Skeletal muscle tissue (tissue), 4 donors: ENCODE results near the gene GPAT2. TPM values are rescaled to one million over a fixed set of nuclear protein-coding genes. Genes with fewer than 3 reads are reported as not detected.
"Not testable (repeated sequence)": the region's sequence is repeated elsewhere in the genome, so short reads cannot be mapped to it uniquely, and the experiment has no call there.

Experiments
- H3K27ac ChIP-seq: one replicate; pipeline ENCODE4 v1.7.0; 2013; ENCODE audit warnings: mild to moderate bottlenecking, low read depth, low read length, inconsistent platforms
- H3K27me3 ChIP-seq, 3 donors: one replicate each; pipeline ENCODE4 v1.7.0; 2013; ENCODE audit warnings: low read length in 3 of 3; ENCODE audit not compliant: control insufficient read depth in 3 of 3, insufficient read depth in 3 of 3
- H3K36me3 ChIP-seq, 3 donors: one replicate each; pipeline ENCODE4 v1.7.0; 2013; ENCODE audit warnings: low read length in 3 of 3; ENCODE audit not compliant: control insufficient read depth in 3 of 3, insufficient read depth in 3 of 3
- H3K4me1 ChIP-seq, 3 donors: one replicate each; pipeline ENCODE4 v1.7.0; 2013; ENCODE audit warnings: low read length in 3 of 3, mild to moderate bottlenecking in 3 of 3; ENCODE audit not compliant: control insufficient read depth in 3 of 3, insufficient read depth in 3 of 3
- H3K4me3 ChIP-seq, 3 donors: one replicate each; pipeline ENCODE4 v1.7.0; 2013; ENCODE audit warnings: low read length in 3 of 3
- H3K9ac ChIP-seq, 3 donors: one replicate each; pipeline ENCODE4 v1.7.0; 2013; ENCODE audit warnings: low read length in 3 of 3, mild to moderate bottlenecking in 3 of 3, moderate library complexity in 2 of 3, low read depth in 1 of 3
- H3K9me3 ChIP-seq, 3 donors: one replicate each; pipeline ENCODE4 v1.7.0; 2013; ENCODE audit warnings: low read length in 3 of 3; ENCODE audit not compliant: control insufficient read depth in 3 of 3
- total RNA-seq: library from RNA; depleted of rRNA; stranded (reverse); fragments of >200 nt; gene quantifications from one replicate; pipeline ENCODE4 v1.2.3, GENCODE V29; 2014
- donor health status: Osteomylitis.

The GPAT2 gene
- total RNA-seq, 1 donor from 2014 or later, result 7.8 TPM

DNA sequence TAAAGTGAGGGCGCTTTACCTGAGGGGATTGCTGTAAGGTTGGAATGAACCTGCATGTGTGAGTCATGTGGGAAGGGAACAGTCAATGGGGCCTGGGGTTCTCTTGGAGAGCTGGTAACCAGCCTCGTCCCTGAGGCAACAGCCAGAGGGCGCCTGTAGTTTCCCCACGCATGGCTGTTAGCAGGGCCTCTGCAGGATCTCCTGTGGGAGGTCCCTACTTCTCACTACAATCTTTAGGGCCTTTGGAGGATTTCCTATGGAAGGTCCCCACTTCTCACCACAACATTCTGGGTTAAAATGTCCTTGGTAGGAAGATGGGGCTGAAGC, 23.6 kb downstream of the GPAT2 start:
- peaks cover 8 to 11% (median 9%) of the 10 kb centered on the region in 3 donors for H3K4me1 ChIP-seq
- H3K27me3 ChIP-seq, H3K9me3 ChIP-seq, H3K36me3 ChIP-seq, H3K9ac ChIP-seq, H3K27ac ChIP-seq: not testable (repeated sequence)
- peak overlapping the region in 1 of 3 donors; percentile 21 for H3K4me3 ChIP-seq

DNA sequence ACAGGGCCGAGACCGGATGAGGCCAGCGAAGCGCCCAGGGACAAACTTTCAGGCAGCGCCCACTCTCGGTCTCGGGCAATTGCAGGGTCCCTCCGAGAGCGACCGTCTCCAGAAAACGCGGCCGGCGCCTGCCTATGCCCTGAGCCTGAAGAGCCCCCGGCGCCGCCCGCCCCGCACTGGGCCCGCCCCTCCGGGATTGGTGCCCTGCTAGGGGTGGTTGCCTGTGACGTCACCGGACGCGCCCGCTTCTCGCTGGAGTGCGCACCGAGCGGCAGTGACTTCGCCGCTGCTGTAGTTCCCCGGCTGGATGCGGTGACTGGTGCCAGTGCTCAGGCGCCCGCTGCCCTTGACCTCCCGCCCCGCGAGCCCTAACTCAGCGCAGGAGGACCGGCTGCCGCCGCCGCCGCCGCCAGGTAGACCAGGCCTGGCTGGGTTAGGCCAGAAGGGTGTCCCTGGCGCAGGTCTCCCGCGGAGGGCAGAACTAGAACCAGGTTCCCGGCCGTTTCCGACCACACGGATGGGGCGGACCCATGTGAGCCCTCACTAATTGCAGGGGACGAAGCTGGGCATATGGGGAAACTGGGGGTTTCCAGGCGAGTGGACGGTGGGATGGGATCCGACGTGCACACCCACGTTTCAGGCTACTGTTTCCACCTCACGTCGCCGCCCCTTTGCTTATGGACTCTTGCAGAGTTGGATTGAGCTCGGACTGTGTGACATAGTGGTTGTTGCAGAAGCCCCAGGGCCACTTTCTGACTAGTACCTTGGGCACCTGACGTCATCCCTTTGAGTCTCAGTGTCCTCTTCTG, 24.2 kb downstream of the GPAT2 start:
- not testable (repeated sequence) for H3K36me3 ChIP-seq, H3K27me3 ChIP-seq, H3K9me3 ChIP-seq
- Histone ChIP-seq H3K27ac (peak overlapping the region; percentile 60), H3K9ac (peak overlapping the region in 2 of 3 donors; percentile 70 to 74), H3K4me3 (peak overlapping the region in 2 of 3 donors; percentile 66 to 67), H3K4me1 (peaks cover 8 to 11% (median 9%) of the 10 kb centered on the region in 3 donors)

DNA sequence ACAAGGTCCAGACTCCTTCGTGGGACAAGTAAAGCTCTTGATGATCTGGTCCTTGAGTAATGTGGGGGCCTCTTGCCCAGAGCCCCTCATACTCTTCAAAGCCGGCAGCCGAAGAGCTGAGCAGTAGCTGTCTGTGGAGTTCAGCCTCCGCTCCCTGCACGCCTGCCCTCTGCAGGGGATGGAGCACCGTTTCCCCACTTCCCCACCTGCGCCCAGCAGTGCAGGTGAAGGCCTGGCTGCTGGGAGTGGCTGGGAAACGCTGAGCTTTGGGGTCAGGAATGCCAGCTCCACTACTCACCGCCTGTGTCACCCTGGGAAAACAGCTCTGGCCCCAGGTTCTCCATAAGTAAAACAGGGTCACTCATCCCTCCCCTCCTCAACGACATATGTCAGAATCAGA, 24.9 kb downstream of the GPAT2 start:
- not testable (repeated sequence) for H3K9me3 ChIP-seq, H3K36me3 ChIP-seq, H3K27me3 ChIP-seq
- Histone ChIP-seq H3K4me3 (peak overlapping the region; percentile 43 to 67 (median 66)), H3K9ac (peak overlapping the region in 2 of 3 donors; percentile 70 to 74), H3K4me1 (peaks cover 8 to 11% (median 9%) of the 10 kb centered on the region in 3 donors), H3K27ac (peak overlapping the region; percentile 60)

DNA sequence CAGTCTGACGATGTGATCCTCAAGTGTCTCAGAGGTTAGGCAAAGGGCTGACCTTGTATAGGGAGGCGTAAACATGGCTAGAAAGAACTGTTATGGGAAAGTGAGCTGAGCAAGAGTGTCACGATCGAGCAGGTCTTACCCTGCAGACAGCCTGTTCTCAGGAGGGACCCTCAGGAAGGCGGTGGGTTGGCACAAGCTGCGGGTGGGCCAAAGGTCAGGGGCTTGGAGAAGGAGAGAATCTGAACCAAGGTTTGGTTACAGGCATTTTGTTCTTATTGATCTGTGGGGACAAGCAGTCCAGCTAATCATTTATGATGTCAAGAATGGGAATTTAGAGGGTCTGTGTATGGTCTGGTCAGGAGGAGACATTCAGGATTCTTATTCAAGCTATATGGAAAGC, 26.7 kb downstream of the GPAT2 start:
- H3K27ac ChIP-seq, H3K9me3 ChIP-seq, H3K4me3 ChIP-seq, H3K36me3 ChIP-seq, H3K9ac ChIP-seq, H3K27me3 ChIP-seq: not testable (repeated sequence)
- H3K4me1 ChIP-seq, result peaks cover 8 to 11% (median 9%) of the 10 kb centered on the region in 3 donors

DNA sequence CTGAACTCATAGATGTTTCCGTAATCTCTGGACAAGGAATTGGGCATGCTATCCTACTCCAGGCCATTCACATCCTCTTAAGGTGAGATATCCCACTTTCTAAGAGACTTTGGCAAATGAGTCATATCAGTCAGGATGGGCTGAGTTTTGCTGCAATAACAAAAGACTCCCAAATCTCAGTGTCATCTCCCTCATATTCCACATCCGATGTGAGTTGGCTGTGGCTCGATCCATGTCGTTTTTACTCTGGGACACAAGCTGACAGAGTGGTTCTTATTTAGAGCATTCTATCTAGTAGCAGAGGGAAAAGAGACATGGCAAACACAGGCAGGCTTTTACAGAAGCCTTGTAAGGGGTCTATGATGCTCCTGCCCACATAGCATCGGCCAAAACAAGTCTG, 28.5 kb downstream of the GPAT2 start:
- not testable (repeated sequence) for H3K9me3 ChIP-seq, H3K4me1 ChIP-seq, H3K27ac ChIP-seq, H3K9ac ChIP-seq, H3K36me3 ChIP-seq, H3K4me3 ChIP-seq, H3K27me3 ChIP-seq

DNA sequence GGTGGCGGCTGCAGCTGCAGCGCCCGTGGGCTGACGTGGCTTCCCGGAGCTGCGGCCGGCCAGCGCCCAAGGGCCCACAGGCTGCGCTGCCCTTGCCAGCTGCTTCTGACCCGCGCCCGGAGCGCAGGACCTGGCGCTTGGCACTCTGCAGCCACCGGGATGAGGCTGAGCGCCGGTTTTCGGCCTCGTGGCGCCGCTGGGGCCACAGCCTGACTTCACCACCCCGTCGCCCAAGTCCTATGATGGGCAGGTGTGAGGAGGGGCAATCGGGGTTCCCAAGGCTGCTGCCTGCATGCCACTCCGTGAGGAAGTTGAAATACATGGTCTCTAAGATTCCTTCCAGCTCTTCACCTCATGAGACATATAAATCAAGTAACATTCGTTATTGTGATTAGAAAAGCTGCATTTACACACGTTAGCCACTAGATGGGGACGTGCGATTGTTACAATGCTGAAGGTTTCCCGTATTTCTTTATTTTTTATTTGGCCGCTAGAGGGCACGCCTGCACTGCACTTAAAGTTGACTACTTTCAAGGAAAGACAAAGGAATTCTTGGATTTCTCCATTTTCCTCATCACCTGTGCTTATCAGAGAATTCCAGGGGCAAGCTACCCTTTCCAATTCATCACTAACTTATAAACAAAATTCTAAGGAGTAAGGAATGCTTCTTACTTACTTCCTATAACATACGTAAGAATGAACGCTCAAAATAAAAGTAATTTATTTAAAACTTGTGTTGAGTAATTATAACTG, 42.0 kb downstream of the GPAT2 start:
- H3K27me3 ChIP-seq, H3K9me3 ChIP-seq, H3K36me3 ChIP-seq, H3K4me1 ChIP-seq: not testable (repeated sequence)
- peak overlapping the region; percentile 68 for H3K27ac ChIP-seq
- H3K9ac ChIP-seq, result peak overlapping the region; percentile 79 to 91 (median 81)
- H3K4me3 ChIP-seq, result peak overlapping the region; percentile 71 to 80 (median 79)

DNA sequence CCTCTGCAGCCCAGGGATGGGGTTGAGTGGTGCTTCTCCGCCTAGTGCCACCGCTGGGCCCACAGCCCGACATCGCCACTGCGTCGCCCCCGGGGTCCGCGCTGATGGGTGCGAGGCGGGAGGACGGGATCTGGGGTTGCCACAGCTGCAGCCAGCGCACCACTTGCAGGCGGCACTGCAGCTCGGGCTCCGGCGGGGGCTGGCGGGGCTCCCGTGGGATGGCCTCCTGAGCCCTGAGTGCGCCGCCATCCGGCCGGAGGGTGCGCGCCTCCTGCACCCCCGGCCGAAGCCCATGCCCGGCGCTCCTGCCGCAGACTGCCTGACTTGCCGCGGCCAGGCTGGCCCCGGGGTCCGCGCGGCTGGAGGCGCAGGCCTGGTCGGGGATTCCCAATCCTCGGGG, 42.6 kb downstream of the GPAT2 start:
- peak overlapping the region in 2 of 3 donors; percentile 79 to 80 for H3K4me3 ChIP-seq
- H3K27ac ChIP-seq, H3K4me1 ChIP-seq, H3K9me3 ChIP-seq, H3K36me3 ChIP-seq, H3K27me3 ChIP-seq: not testable (repeated sequence)
- H3K9ac ChIP-seq, result peak overlapping the region in 2 of 3 donors; percentile 79 to 91

DNA sequence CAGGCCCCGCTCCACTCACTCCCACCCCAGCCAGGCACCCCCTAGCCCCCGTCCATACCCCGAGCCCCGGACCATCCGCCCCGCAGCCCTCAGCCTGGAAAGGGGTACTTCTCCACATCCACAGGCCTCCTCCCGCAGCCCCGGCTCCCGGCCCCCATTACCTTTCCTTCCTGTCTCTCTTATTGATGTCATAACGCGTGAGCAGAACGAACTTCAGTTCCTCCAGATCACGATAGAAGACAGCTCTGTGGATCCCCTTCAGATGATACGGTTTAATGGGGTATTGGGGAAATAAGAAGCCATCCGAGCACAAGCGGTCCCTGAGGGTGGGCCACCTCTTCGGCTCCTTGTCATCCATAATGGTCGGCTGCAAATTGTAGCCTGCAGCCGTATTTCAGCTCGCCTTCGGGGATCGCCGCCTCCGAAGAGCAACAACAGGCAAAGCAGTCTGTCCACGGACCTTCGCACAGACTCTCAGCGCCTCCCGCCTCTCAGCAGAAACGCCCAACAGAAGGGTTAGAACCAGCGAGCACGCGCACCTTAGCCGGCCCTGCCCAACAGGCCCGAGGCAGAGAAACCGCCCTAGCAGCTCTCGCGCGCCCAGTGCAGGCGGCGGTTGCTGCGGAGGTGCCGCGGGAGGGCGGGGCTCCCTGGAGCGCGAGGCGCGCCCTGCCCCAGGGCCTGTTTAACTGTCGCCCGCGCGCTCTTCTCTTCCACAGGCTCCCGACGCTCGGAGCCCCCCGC, 43.2 kb downstream of the GPAT2 start, which contains the start of gene ANKRD36C:
Gene ANKRD36C (minus strand): TSS at position 474 of the 744 bp plus-strand sequence. CDS start 116 bp downstream, at position 358.
- H3K36me3 ChIP-seq, H3K9me3 ChIP-seq, H3K27me3 ChIP-seq, H3K4me1 ChIP-seq: not testable (repeated sequence)
- Histone ChIP-seq H3K27ac (peak within 1 kb of the TSS; percentile 68), H3K9ac (peak within 1 kb of the TSS; percentile 81 to 91 (median 91)), H3K4me3 (peak within 1 kb of the TSS; percentile 85 to 95 (median 88))

DNA sequence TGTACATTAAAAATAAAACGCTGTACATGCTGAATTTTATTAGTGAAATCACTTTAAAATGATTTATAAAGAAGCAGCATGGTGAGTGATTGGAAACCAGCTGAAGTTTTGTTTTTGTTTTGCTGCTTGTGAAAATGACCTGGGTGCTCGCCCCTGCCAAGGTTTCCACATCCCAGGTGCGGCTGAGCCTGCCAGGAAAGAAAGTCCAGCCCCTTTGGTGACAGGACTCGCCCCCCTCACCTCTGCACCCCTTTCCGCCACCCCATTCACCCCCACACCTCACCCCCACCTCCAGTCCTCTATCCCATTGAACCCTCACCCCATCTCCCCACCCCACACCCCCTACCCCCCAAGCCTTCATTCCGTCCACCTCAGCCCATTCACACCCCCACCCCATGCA, 43.8 kb downstream of the GPAT2 start:
- not testable (repeated sequence) for H3K4me1 ChIP-seq, H3K9ac ChIP-seq, H3K36me3 ChIP-seq, H3K9me3 ChIP-seq, H3K27ac ChIP-seq, H3K4me3 ChIP-seq, H3K27me3 ChIP-seq
